Calu3 (cell line): ENCODE results near the gene RAB3C. TPM values are rescaled to one million over a fixed set of nuclear protein-coding genes. Genes with fewer than 3 reads are reported as not detected.
"Not testable (repeated sequence)": the region's sequence is repeated elsewhere in the genome, so short reads cannot be mapped to it uniquely, and the experiment has no call there.

Experiments
- BruUV-seq: library from RNA; stranded (reverse); fragments of 400-500 nt; replicated peaks from 2 replicates; lab custom pipeline; 2021; lab: Mats Ljungman, UMichigan
- CTCF ChIA-PET: fragments of 300-600 bp; sonication (Branson Sonifier 250); formaldehyde crosslinking; loops from one replicate; lab custom pipeline; 2022; ENCODE audit warnings: antibody characterized with exemption; lab: Charles Lee
- DNase-seq: peaks from one replicate; pipeline ENCODE4 v3.0.0; 2022
- H3K27ac Mint-ChIP-seq: one replicate; pipeline ENCODE4 v1.8.0; 2022; ENCODE audit warnings: mixed read lengths; ENCODE audit not compliant: unreplicated experiment
- H3K27me3 Mint-ChIP-seq: one replicate; pipeline ENCODE4 v1.8.0; 2022; ENCODE audit warnings: mixed read lengths; ENCODE audit not compliant: unreplicated experiment
- H3K36me3 Mint-ChIP-seq: one replicate; pipeline ENCODE4 v1.8.0; 2022; ENCODE audit warnings: mild to moderate bottlenecking, moderate library complexity, mixed read lengths; ENCODE audit not compliant: insufficient read depth, unreplicated experiment
- H3K4me1 Mint-ChIP-seq: one replicate; pipeline ENCODE4 v1.8.0; 2022; ENCODE audit warnings: mild to moderate bottlenecking, low read depth, mixed read lengths; ENCODE audit not compliant: unreplicated experiment
- H3K4me3 Mint-ChIP-seq: one replicate; pipeline ENCODE4 v1.8.0; 2022; ENCODE audit warnings: mild to moderate bottlenecking, low read depth, moderate library complexity, mixed read lengths; ENCODE audit not compliant: unreplicated experiment
- H3K9me3 Mint-ChIP-seq: one replicate; pipeline ENCODE4 v1.8.0; 2022; ENCODE audit warnings: low read depth, mixed read lengths; ENCODE audit not compliant: unreplicated experiment
- intact Hi-C: fragments of 100-400 bp; cut with micrococcal nuclease; formaldehyde crosslinking; loops from one replicate; pipeline ENCODE4 v1.10.0; 2022; ENCODE audit not compliant: unreplicated experiment
- total RNA-seq: library from RNA; stranded (reverse); gene quantifications from 2 replicates; pipeline ENCODE4 v1.2.3, GENCODE V29; 2022
- TF ChIP-seq, protein P1 (sequence below): fragments of 200-600 bp; IDR thresholded peaks from one replicate; pipeline ENCODE4 v1.8.0; 2022; ENCODE audit warnings: antibody characterized with exemption; ENCODE audit not compliant: unreplicated experiment

RAB3C gene
- total RNA-seq, 1 experiment from 2014 or later, result not detected

DNA sequence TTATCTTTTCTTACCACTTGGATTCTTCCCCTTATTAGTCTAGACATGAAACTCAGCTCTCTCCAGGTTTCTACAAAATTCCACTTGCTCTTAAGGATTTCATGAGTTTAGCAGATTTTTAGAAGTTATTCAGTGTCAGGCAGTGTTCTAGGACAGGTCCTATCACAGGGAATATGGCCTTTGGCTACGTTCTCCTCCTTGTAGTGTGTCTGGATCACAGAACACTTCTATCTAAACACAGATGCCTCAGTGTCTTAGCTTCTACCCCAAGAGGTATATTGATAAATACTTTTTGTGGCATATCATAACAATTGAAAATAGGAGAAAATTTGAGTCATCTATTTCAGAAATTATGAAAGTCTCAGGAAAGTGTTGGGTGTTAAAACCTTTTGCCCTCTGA lies 15.6 kb downstream of the RAB3C start:
- no peak overlapping the region for H3K4me3 Mint-ChIP-seq
- H3K9me3 Mint-ChIP-seq, result no peaks in the 10 kb centered on the region

GRCh38 chr5:58599217-58599616 lies 16.3 kb downstream of the RAB3C start:
- intact Hi-C loops, result no loop called here
- no peak for DNase-seq
- no peak overlapping the region for H3K27ac Mint-ChIP-seq
- no peaks in the 10 kb centered on the region for H3K9me3 Mint-ChIP-seq
- peaks cover 21% of the 10 kb centered on the region for H3K27me3 Mint-ChIP-seq
- H3K4me3 Mint-ChIP-seq, result no peak overlapping the region
- TF ChIP-seq, protein P1, sequence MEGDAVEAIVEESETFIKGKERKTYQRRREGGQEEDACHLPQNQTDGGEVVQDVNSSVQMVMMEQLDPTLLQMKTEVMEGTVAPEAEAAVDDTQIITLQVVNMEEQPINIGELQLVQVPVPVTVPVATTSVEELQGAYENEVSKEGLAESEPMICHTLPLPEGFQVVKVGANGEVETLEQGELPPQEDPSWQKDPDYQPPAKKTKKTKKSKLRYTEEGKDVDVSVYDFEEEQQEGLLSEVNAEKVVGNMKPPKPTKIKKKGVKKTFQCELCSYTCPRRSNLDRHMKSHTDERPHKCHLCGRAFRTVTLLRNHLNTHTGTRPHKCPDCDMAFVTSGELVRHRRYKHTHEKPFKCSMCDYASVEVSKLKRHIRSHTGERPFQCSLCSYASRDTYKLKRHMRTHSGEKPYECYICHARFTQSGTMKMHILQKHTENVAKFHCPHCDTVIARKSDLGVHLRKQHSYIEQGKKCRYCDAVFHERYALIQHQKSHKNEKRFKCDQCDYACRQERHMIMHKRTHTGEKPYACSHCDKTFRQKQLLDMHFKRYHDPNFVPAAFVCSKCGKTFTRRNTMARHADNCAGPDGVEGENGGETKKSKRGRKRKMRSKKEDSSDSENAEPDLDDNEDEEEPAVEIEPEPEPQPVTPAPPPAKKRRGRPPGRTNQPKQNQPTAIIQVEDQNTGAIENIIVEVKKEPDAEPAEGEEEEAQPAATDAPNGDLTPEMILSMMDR, result no peak
- no peaks in the 10 kb centered on the region for H3K36me3 Mint-ChIP-seq
- CTCF ChIA-PET, result no interaction called here
- no peaks in the 10 kb centered on the region for H3K4me1 Mint-ChIP-seq
- BruUV-seq, result no TSS peak

More for the DNA sequence above, 15.6 kb downstream of the RAB3C start:
- Mint-ChIP-seq H3K27me3 (peaks cover 25% of the 10 kb centered on the region), H3K36me3 (no peaks in the 10 kb centered on the region), H3K4me1 (no peaks in the 10 kb centered on the region), H3K27ac (no peak overlapping the region)
- no TSS peak for BruUV-seq
- DNase-seq, result no peak
- TF ChIP-seq, protein P1, result no peak
- CTCF ChIA-PET, result no interaction called here
- intact Hi-C loops, result no loop called here

DNA sequence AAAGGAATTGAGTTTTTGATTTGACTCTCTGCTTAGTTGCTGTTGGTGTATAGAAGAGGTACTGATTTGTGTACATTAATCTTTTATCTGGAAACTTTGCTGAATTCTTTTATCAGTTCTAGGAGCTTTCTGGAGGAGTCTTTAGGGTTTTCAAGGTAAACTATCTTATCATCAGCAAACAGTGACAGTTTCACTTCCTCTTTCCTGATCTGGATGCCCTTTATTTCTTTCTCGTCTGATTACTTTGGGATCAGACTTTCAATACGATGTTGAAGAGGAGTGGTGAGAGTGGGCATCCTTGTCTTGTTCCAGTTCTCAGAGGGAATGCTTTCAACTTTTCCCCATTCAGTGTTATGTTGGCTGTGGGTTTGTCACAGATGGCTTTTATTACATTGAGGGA lies 17.7 kb downstream of the RAB3C start:
- H3K27ac Mint-ChIP-seq, BruUV-seq, H3K36me3 Mint-ChIP-seq, H3K4me3 Mint-ChIP-seq, H3K9me3 Mint-ChIP-seq, H3K4me1 Mint-ChIP-seq, CTCF ChIA-PET, DNase-seq, intact Hi-C loops: not testable (repeated sequence)
- peaks cover 18% of the 10 kb centered on the region for H3K27me3 Mint-ChIP-seq

- CTCF ChIA-PET, H3K4me3 Mint-ChIP-seq, H3K36me3 Mint-ChIP-seq, H3K9me3 Mint-ChIP-seq, BruUV-seq, intact Hi-C loops, H3K27ac Mint-ChIP-seq, H3K4me1 Mint-ChIP-seq, DNase-seq: not testable (repeated sequence)
- peaks cover 18% of the 10 kb centered on the region for H3K27me3 Mint-ChIP-seq
Observed at GRCh38 chr5:58602889-58603288, 20.0 kb downstream of the RAB3C start.

GRCh38 chr5:58606064-58606463 lies 23.2 kb downstream of the RAB3C start:
- Mint-ChIP-seq H3K4me3 (no peak overlapping the region), H3K4me1 (no peaks in the 10 kb centered on the region), H3K27me3 (peaks cover 18% of the 10 kb centered on the region), H3K9me3 (peaks cover 6% of the 10 kb centered on the region), H3K27ac (no peak overlapping the region), H3K36me3 (no peaks in the 10 kb centered on the region)
- CTCF ChIA-PET, result no interaction called here
- TF ChIP-seq, protein P1, result no peak
- BruUV-seq, result no TSS peak
- DNase-seq, result no peak
- intact Hi-C loops, result no loop called here
